Measurements from ENCODE around the gene PTPRU. TPM values are rescaled to one million over a fixed set of nuclear protein-coding genes. Genes with fewer than 3 reads are reported as not detected.

PTPRU gene
- total RNA-seq, 1 experiment from 2014 or later: not detected

GRCh38 chr1:29249951-29250581 lies 13.7 kb downstream of the PTPRU start:
- H3K4me2 ChIP-seq (ENCODE audit: low read depth, low read length, poor library complexity, severe bottlenecking): no peak overlapping the region
- no peaks in the 10 kb centered on the region for H3K79me2 ChIP-seq (ENCODE audit: low read length)
- H3K27me3 ChIP-seq (ENCODE audit: low read length): no peaks in the 10 kb centered on the region

DNA sequence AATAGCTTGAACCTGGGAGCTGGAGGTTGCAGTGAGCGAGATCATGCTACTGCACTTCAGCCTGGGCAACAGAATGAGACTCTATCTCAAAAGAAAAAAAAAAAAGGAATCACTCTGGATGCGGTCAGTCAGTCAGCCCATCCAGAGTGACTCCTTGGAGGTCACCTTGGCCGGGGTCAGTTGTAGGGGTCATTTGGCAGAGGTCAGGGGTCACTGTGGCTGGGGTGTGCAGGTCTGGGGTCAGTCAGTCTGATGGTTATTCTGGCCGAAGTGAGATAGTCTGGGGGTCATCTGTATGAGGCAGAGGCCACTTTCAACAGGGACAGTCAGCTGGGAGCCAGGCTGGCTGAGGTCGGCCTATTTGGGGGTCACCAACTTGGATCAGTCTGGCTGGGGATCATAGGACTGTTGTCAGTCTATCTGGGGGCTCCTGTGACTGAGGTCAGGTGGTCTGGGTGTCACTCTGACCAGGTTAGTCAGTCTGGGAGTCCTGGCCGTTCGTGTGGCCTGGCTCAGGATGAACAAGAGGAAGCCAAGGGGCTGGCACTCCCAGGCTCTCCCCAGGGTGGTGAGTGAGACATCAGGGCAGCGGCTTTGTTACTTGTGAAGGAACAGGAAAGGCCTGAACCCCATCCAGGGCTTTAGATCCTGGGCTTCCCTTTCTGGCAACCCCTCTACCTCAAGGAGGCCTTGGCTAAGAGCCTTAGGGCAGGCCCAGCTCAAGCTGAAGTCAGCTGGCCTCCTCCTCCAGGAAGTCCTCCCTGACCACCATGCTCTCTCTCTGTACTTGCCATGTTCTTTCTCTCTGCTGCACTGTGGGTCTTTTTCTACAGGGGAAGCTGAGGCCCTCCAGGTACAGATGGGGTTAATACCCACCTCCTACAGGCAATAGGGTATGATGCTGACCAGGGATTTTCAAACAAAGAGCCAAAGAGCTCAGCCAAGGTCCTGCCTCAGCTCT lies 15.1 kb downstream of the PTPRU start:
- H3K4me1 ChIP-seq (ENCODE audit: low read length): no peaks in the 10 kb centered on the region
- H4K20me1 ChIP-seq (ENCODE audit: insufficient read depth, low read depth, low read length): no peaks in the 10 kb centered on the region
- no peaks in the 10 kb centered on the region for H3K79me2 ChIP-seq (ENCODE audit: low read length)
- no peak for DNase-seq
- H3K27ac ChIP-seq (ENCODE audit: low read length): no peak overlapping the region
- no peaks in the 10 kb centered on the region for H3K9me3 ChIP-seq (ENCODE audit: low read length)
- H3K9me2 ChIP-seq (replicated peaks; ENCODE audit: insufficient read depth, low read length): no peaks in the 10 kb centered on the region
- no peak overlapping the region for H3K4me3 ChIP-seq (ENCODE audit: low read length)
- no peak overlapping the region for H3K9ac ChIP-seq (ENCODE audit: low read length)
- H3K4me2 ChIP-seq (ENCODE audit: low read depth, low read length, poor library complexity, severe bottlenecking): no peak overlapping the region
- no peak overlapping the region for H2AFZ ChIP-seq (ENCODE audit: low read length)
- no peaks in the 10 kb centered on the region for H3K36me3 ChIP-seq (ENCODE audit: insufficient read depth, low read length)
- H3K27me3 ChIP-seq (ENCODE audit: low read length): no peaks in the 10 kb centered on the region

More at GRCh38 chr1:29249951-29250581, 13.7 kb downstream of the PTPRU start:
- H3K9ac ChIP-seq (ENCODE audit: low read length): no peak overlapping the region
- H3K36me3 ChIP-seq (ENCODE audit: insufficient read depth, low read length): no peaks in the 10 kb centered on the region
- H3K27ac ChIP-seq (ENCODE audit: low read length): no peak overlapping the region
- H4K20me1 ChIP-seq (ENCODE audit: insufficient read depth, low read depth, low read length): no peaks in the 10 kb centered on the region
- H2AFZ ChIP-seq (ENCODE audit: low read length): no peak overlapping the region
- peak; percentile 24 for DNase-seq
- no peaks in the 10 kb centered on the region for H3K4me1 ChIP-seq (ENCODE audit: low read length)
- H3K9me2 ChIP-seq (replicated peaks; ENCODE audit: insufficient read depth, low read length): no peaks in the 10 kb centered on the region
- H3K9me3 ChIP-seq (ENCODE audit: low read length): no peaks in the 10 kb centered on the region
- H3K4me3 ChIP-seq (ENCODE audit: low read length): no peak overlapping the region

DNA sequence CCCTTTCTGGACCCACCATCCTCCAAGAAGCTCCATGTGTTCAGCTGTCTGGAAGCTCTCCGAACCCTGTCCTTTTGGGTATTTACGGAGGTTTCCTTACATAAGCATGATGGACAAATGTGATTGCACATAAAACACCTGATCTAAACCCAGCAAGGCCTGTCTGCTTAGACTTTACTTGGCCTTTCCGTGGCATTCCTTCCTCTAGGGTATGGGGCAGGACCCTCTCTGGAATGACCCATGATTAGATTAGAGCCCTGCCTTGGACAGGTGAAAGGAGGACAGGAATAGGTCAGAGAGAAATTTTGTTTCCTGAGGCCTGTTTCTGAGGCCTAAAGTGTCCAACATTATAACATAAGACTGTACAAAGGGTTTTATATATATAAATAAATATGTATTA lies 16.9 kb downstream of the PTPRU start:
- Histone ChIP-seq H3K9me2 (replicated peaks; ENCODE audit: insufficient read depth, low read length) (no peaks in the 10 kb centered on the region), H3K36me3 (ENCODE audit: insufficient read depth, low read length) (no peaks in the 10 kb centered on the region), H3K4me3 (ENCODE audit: low read length) (no peak overlapping the region), H3K9ac (ENCODE audit: low read length) (no peak overlapping the region), H3K27ac (ENCODE audit: low read length) (no peak overlapping the region), H4K20me1 (ENCODE audit: insufficient read depth, low read depth, low read length) (no peaks in the 10 kb centered on the region), H3K4me1 (ENCODE audit: low read length) (no peaks in the 10 kb centered on the region), H3K9me3 (ENCODE audit: low read length) (no peaks in the 10 kb centered on the region), H3K4me2 (ENCODE audit: low read depth, low read length, poor library complexity, severe bottlenecking) (no peak overlapping the region), H3K79me2 (ENCODE audit: low read length) (no peaks in the 10 kb centered on the region), H2AFZ (ENCODE audit: low read length) (no peak overlapping the region), H3K27me3 (ENCODE audit: low read length) (no peaks in the 10 kb centered on the region)
- DNase-seq: peak; percentile 24

GRCh38 chr1:29254346-29254745 lies 18.0 kb downstream of the PTPRU start:
- no peaks in the 10 kb centered on the region for H3K79me2 ChIP-seq (ENCODE audit: low read length)
- no peak overlapping the region for H3K4me3 ChIP-seq (ENCODE audit: low read length)
- no peaks in the 10 kb centered on the region for H3K27me3 ChIP-seq (ENCODE audit: low read length)
- no peak overlapping the region for H3K4me2 ChIP-seq (ENCODE audit: low read depth, low read length, poor library complexity, severe bottlenecking)
- H2AFZ ChIP-seq (ENCODE audit: low read length): no peak overlapping the region
- no peak for DNase-seq
- no peaks in the 10 kb centered on the region for H4K20me1 ChIP-seq (ENCODE audit: insufficient read depth, low read depth, low read length)
- H3K4me1 ChIP-seq (ENCODE audit: low read length): no peaks in the 10 kb centered on the region
- H3K9ac ChIP-seq (ENCODE audit: low read length): no peak overlapping the region
- H3K9me3 ChIP-seq (ENCODE audit: low read length): no peaks in the 10 kb centered on the region
- H3K36me3 ChIP-seq (ENCODE audit: insufficient read depth, low read length): no peaks in the 10 kb centered on the region
- H3K9me2 ChIP-seq (replicated peaks; ENCODE audit: insufficient read depth, low read length): no peaks in the 10 kb centered on the region
- H3K27ac ChIP-seq (ENCODE audit: low read length): no peak overlapping the region

GRCh38 chr1:29255134-29255666 lies 18.9 kb downstream of the PTPRU start:
- Histone ChIP-seq H3K9me2 (replicated peaks; ENCODE audit: insufficient read depth, low read length) (no peaks in the 10 kb centered on the region), H3K4me3 (ENCODE audit: low read length) (no peak overlapping the region), H4K20me1 (ENCODE audit: insufficient read depth, low read depth, low read length) (no peaks in the 10 kb centered on the region), H3K79me2 (ENCODE audit: low read length) (no peaks in the 10 kb centered on the region), H3K4me2 (ENCODE audit: low read depth, low read length, poor library complexity, severe bottlenecking) (no peak overlapping the region), H3K27me3 (ENCODE audit: low read length) (no peaks in the 10 kb centered on the region), H3K4me1 (ENCODE audit: low read length) (no peaks in the 10 kb centered on the region), H3K9ac (ENCODE audit: low read length) (no peak overlapping the region), H3K36me3 (ENCODE audit: insufficient read depth, low read length) (no peaks in the 10 kb centered on the region), H3K27ac (ENCODE audit: low read length) (no peak overlapping the region), H3K9me3 (ENCODE audit: low read length) (no peaks in the 10 kb centered on the region), H2AFZ (ENCODE audit: low read length) (no peak overlapping the region)
- DNase-seq: peak; percentile 23

- Histone ChIP-seq H3K27ac (ENCODE audit: low read length) (no peak overlapping the region), H3K4me3 (ENCODE audit: low read length) (no peak overlapping the region), H2AFZ (ENCODE audit: low read length) (no peak overlapping the region), H3K9ac (ENCODE audit: low read length) (no peak overlapping the region), H3K9me3 (ENCODE audit: low read length) (no peaks in the 10 kb centered on the region), H3K9me2 (replicated peaks; ENCODE audit: insufficient read depth, low read length) (no peaks in the 10 kb centered on the region), H3K27me3 (ENCODE audit: low read length) (no peaks in the 10 kb centered on the region), H3K36me3 (ENCODE audit: insufficient read depth, low read length) (no peaks in the 10 kb centered on the region), H3K79me2 (ENCODE audit: low read length) (no peaks in the 10 kb centered on the region), H3K4me1 (ENCODE audit: low read length) (no peaks in the 10 kb centered on the region), H4K20me1 (ENCODE audit: insufficient read depth, low read depth, low read length) (no peaks in the 10 kb centered on the region), H3K4me2 (ENCODE audit: low read depth, low read length, poor library complexity, severe bottlenecking) (no peak overlapping the region)
- peak; percentile 69 for DNase-seq
These were observed 20.1 kb downstream of the PTPRU start for GRCh38 chr1:29256394-29256793.

DNA sequence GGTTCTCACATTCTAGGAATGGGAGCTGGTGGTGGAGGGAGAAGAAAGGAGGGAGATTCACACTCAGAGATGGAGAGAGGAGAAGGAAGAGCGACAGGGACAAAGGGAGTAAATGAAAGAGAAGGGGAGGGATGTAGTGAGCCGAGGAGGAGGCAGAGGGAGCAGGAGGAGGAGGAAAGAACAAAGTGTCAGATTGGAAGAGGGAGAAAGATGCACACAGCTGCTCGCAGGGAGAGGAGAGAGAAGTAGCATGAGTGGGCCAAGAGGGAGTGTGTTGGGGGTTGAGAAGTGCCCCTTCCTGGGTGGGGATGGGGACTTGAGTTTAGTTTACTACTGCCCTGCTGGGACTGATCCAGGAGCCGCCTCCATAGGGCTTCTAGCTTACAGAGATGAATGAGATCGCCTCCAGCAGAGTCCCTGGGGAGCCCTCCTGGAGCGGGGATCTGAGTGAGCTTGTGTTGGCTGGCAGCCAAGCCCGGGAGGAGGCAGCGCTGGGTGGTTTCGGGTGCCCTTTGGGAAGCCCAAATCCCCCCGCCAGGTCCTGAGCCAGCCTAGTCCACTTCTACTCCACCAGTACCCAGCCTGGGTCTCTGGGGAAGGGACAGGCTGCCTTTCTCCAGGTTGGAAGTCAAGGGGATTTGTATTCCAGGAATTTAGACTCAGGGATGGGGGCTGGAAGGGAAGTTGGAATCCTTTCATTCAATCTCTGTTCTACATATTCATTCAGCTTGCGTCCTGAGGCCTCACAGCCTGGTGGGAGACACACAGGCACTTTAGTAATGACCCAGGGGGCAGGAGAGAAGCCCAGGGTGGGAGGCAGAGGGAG lies 20.9 kb downstream of the PTPRU start:
- Histone ChIP-seq H3K27ac (ENCODE audit: low read length) (no peak overlapping the region), H3K9me3 (ENCODE audit: low read length) (no peaks in the 10 kb centered on the region), H3K9ac (ENCODE audit: low read length) (no peak overlapping the region), H3K27me3 (ENCODE audit: low read length) (no peaks in the 10 kb centered on the region), H3K36me3 (ENCODE audit: insufficient read depth, low read length) (no peaks in the 10 kb centered on the region), H3K79me2 (ENCODE audit: low read length) (no peaks in the 10 kb centered on the region), H3K9me2 (replicated peaks; ENCODE audit: insufficient read depth, low read length) (no peaks in the 10 kb centered on the region), H3K4me2 (ENCODE audit: low read depth, low read length, poor library complexity, severe bottlenecking) (no peak overlapping the region), H2AFZ (ENCODE audit: low read length) (no peak overlapping the region), H4K20me1 (ENCODE audit: insufficient read depth, low read depth, low read length) (no peaks in the 10 kb centered on the region), H3K4me3 (ENCODE audit: low read length) (no peak overlapping the region), H3K4me1 (ENCODE audit: low read length) (no peaks in the 10 kb centered on the region)
- DNase-seq: peak; percentile 36
